ENCODE measurements around the gene RAB11B. TPM values are rescaled to one million over a fixed set of nuclear protein-coding genes. Genes with fewer than 3 reads are reported as not detected.
"Not testable (repeated sequence)": the region's sequence is repeated elsewhere in the genome, so short reads cannot be mapped to it uniquely, and the experiment has no call there.

Gene RAB11B
- total RNA-seq, 2 donors from 2014 or later, result 68.8 to 69.2 TPM

DNA sequence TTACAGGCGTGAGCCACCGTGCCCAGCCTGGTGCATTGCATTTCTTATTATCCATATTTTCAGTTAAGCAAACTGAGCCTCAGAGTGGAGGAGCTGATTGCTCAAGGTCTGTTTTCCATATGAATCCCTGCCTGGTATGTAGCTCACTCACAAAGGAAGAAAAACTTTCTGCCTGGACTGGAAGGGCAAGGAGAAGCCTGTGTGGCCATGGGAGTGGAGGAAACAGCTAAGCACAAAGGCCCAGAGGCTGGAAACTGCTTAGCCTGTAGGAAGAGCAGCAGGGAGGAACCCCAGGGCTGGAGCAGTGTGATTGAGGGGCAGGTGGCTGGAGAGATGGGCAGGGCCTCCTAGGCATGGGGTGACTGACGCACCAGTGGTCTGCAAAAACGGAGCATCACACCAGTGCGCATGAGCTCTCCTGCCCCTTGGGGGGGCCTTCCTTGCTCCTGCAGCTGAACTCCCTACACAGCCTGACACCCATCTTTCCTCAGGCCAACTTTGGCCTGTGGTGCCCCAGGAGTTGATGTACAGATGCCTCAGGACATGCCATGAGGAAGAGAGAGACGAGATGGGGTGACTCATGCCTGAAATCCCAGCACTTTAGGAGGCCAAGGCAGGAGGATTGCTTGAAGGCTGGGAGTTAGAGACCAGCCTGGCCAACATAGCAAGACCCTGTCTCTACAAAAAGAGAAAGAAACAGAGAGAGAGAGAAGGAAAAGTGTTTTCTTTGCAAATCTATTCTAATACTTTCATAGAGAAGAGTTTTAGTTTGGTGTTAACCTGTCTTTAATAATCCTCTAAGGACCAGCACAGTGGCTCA, 51.8 kb downstream of the RAB11B start:
- Mint-ChIP-seq H3K36me3 (ENCODE audit: insufficient read depth in 2 of 2) (peaks cover 9 to 16% of the 10 kb centered on the region in 2 donors), H3K4me3 (peak overlapping the region in 1 of 2 donors; percentile 49), H3K27me3 (ENCODE audit: low read depth) (no peaks in the 10 kb centered on the region), H3K27ac (no peak overlapping the region), H3K4me1 (ENCODE audit: low read depth) (peaks cover 24% of the 10 kb centered on the region), H3K9me3 (no peaks in the 10 kb centered on the region)
- DNase-seq (no peak), ATAC-seq (replicated peaks in 1 of 2) (no peak)

DNA sequence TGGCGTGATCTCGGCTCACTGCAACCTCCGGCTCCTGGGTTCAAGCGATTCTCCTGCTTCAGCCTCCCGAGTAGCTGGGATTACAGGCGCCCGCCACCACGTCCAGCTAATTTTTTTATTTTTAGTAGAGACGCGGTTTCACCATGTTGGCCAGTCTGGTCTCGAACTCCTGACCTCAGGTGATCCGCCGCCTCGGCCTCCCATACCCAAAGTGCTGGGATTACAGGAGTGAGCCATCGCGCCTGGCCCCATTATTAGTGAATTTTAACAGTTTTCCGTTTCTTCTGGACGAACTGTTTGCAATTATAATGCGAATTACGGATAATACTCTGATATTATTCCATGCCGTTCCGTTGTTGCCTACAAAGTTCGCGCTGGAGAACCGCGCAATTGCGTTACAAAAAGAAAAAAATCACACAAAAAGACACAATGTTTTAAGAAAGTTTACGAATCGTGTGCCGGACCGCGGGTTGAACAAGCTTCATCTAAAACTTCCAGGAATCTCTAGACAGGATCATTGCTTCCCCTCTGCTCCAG, 54.0 kb downstream of the RAB11B start:
- H3K36me3 Mint-ChIP-seq (ENCODE audit: insufficient read depth in 2 of 2), result peaks cover 12 to 23% of the 10 kb centered on the region in 2 donors
- not testable (repeated sequence) for ATAC-seq (replicated peaks in 1 of 2); H3K9me3 Mint-ChIP-seq; H3K27me3 Mint-ChIP-seq (ENCODE audit: low read depth); DNase-seq
- H3K4me1 Mint-ChIP-seq (ENCODE audit: low read depth), result peaks cover 47% of the 10 kb centered on the region
- H3K27ac Mint-ChIP-seq, result peak overlapping the region; percentile 98
- H3K4me3 Mint-ChIP-seq, result peak overlapping the region; percentile 90 to 99

- ATAC-seq (replicated peaks in 1 of 2) (peak; percentile 92 to 94), DNase-seq (peak; percentile 100)
- Mint-ChIP-seq H3K36me3 (ENCODE audit: insufficient read depth in 2 of 2) (peaks cover 12 to 24% of the 10 kb centered on the region in 2 donors), H3K27me3 (ENCODE audit: low read depth) (no peaks in the 10 kb centered on the region), H3K9me3 (no peaks in the 10 kb centered on the region), H3K27ac (peak within 1 kb of the TSS; percentile 98), H3K4me1 (ENCODE audit: low read depth) (peaks cover 52% of the 10 kb centered on the region), H3K4me3 (peak within 1 kb of the TSS; percentile 99)
These were observed 54.7 kb downstream of the RAB11B start, which contains the start of gene HNRNPM for GRCh38 chr19:8444677-8445487. TSS of gene HNRNPM (plus strand) at chr19:8444975. CDS start at chr19:8444999, 24 bp downstream.

DNA sequence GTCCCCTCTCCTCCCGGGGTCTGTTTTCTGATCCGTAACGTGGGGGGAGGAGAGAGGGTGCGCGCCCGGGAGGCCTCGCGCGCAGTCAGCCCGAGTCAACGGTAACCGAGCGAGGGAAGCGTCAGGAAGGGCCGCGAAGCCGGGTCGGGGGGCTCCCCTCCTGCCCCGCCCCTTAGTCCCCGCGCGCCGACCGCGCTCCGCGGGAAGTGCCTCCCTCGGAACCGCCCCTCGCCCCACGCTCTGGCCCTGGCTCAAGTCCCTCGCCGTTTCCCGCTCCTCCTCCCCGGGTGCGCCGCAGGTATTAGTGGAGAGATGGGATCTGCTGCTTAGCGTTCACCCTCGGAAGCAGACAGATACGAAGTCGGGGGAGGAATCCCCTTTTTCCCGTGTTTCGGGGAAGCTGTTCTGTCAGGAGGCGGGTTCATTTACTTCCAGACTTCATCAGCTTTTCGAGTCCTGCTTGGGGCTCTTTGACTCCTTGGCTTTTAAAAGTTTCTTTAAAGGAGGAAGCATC, 55.4 kb downstream of the RAB11B start:
- peak; percentile 69 to 72 for DNase-seq
- H3K9me3 Mint-ChIP-seq, result no peaks in the 10 kb centered on the region
- H3K4me1 Mint-ChIP-seq (ENCODE audit: low read depth), result peaks cover 58% of the 10 kb centered on the region

DNA sequence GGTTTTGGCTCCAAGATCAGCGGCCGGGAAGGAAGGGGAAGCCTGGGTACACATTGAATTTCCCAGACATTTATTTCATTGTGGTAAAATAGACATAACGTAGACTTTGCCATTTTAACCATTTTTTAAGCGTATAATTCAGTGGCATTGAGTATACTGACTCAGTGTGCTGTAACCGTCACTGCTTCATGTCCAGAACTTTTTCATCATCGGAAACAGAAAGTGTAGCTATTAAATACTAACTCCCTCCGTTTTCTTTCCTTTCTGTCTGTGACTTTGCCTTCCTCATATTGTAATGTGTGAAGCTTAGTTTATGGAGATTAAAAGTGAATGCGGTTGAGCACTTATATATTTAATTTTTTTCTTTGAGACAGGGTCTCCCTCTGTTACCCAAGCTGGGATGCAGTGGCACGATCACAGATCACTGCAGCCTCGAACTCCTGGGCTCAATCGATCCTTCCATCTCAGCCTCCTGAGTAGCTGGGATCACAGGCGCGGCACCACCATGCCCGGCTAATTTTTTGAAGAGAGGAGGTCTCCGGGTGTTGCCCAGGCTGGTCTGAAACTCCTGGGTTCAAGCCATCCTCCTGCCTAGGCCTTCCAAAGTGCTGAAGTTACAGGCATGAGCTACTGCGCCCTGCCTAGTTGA, 56.0 kb downstream of the RAB11B start:
- Mint-ChIP-seq H3K36me3 (ENCODE audit: insufficient read depth in 2 of 2) (peaks cover 12 to 27% of the 10 kb centered on the region in 2 donors), H3K4me3 (peak overlapping the region; percentile 99), H3K9me3 (no peaks in the 10 kb centered on the region), H3K4me1 (ENCODE audit: low read depth) (peaks cover 63% of the 10 kb centered on the region), H3K27me3 (ENCODE audit: low read depth) (no peaks in the 10 kb centered on the region), H3K27ac (peak overlapping the region; percentile 98)
- DNase-seq, result no peak
- ATAC-seq (replicated peaks in 1 of 2), result no peak

More for the DNA sequence above, 55.4 kb downstream of the RAB11B start:
- H3K27me3 Mint-ChIP-seq (ENCODE audit: low read depth), result no peaks in the 10 kb centered on the region
- ATAC-seq (replicated peaks in 1 of 2), result peak; percentile 32 to 41
- peaks cover 12 to 27% of the 10 kb centered on the region in 2 donors for H3K36me3 Mint-ChIP-seq (ENCODE audit: insufficient read depth in 2 of 2)
- H3K4me3 Mint-ChIP-seq, result peak overlapping the region; percentile 99
- H3K27ac Mint-ChIP-seq, result peak overlapping the region; percentile 98

DNA sequence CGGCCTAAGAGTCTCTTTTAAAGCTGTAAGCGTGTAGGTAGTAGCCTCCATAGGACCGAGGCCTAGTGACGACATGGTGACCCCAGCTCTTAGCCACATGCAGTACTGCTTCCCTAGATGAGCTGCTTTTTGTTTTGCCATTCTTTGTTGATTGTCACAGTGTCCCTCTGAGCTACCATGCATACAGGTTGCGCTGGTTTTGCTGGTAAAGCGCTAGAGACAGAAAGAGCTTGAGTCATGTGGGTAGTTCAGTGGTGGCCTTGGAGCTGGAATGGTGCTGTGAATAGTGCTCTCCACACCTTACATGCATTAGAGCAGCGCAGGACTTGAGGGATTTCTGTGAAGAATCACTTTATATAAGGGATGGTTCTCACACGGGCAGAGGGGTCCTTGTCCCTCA, 59.7 kb downstream of the RAB11B start:
- Mint-ChIP-seq H3K9me3 (no peaks in the 10 kb centered on the region), H3K27me3 (ENCODE audit: low read depth) (no peaks in the 10 kb centered on the region), H3K4me3 (peak overlapping the region; percentile 9 to 58), H3K27ac (peak overlapping the region; percentile 44), H3K4me1 (ENCODE audit: low read depth) (peaks cover 89% of the 10 kb centered on the region), H3K36me3 (ENCODE audit: insufficient read depth in 2 of 2) (peaks cover 10 to 27% of the 10 kb centered on the region in 2 donors)
- ATAC-seq (replicated peaks in 1 of 2) (peak in 1 of 2 donors; percentile 23), DNase-seq (no peak)

DNA sequence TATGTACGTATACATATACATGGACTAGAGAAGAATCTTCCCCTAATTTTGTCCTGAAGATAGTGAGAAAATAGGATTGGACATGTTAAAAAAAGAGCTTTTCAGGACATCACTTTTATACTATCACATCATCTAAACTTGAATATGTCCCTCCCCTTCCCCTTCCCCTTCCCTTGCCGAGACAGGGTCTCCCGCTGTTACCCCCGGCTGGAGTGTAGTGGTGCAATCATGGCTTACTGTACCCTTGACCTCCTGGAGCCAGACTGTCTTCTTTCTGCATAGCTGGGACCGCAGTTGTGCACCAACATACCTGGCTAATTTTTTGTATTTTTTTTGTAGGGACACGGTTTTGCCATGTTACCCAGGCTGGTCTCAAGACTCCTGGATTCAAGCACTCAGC, 61.2 kb downstream of the RAB11B start:
- Mint-ChIP-seq H3K27ac (peak overlapping the region; percentile 58), H3K36me3 (ENCODE audit: insufficient read depth in 2 of 2) (peaks cover 4 to 32% of the 10 kb centered on the region in 2 donors), H3K27me3 (ENCODE audit: low read depth) (no peaks in the 10 kb centered on the region), H3K4me1 (ENCODE audit: low read depth) (peaks cover 96% of the 10 kb centered on the region), H3K4me3 (peak overlapping the region; percentile 54), H3K9me3 (no peaks in the 10 kb centered on the region)
- ATAC-seq (replicated peaks in 1 of 2) (no peak), DNase-seq (no peak)

DNA sequence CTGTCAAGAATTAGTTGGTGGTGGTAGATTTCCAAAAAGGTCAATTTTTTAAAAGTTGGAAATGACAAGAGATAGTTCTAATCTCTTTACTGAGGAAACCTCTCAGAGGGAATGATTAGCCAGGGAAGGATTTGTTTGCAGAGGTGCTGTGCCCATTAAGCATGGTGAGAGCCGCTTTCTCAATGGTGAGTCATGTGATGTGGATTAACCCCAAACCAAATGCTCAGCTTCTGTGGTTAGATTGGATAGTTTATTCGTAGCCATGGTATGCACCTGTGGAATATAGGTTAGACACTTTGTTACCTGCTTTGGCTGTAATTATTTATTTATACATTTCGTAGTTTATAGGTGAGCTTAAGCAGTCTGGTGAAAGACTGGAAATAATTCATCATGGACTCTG, 61.7 kb downstream of the RAB11B start:
- DNase-seq, result peak in 1 of 2 donors; percentile 18
- H3K27ac Mint-ChIP-seq, result peak overlapping the region; percentile 58
- H3K9me3 Mint-ChIP-seq, result no peaks in the 10 kb centered on the region
- H3K4me1 Mint-ChIP-seq (ENCODE audit: low read depth), result peaks cover 96% of the 10 kb centered on the region
- no peaks in the 10 kb centered on the region for H3K27me3 Mint-ChIP-seq (ENCODE audit: low read depth)
- peak; percentile 57 to 61 for ATAC-seq (replicated peaks in 1 of 2)
- peak overlapping the region; percentile 27 to 54 for H3K4me3 Mint-ChIP-seq
- peaks cover 6 to 33% of the 10 kb centered on the region in 2 donors for H3K36me3 Mint-ChIP-seq (ENCODE audit: insufficient read depth in 2 of 2)

DNA sequence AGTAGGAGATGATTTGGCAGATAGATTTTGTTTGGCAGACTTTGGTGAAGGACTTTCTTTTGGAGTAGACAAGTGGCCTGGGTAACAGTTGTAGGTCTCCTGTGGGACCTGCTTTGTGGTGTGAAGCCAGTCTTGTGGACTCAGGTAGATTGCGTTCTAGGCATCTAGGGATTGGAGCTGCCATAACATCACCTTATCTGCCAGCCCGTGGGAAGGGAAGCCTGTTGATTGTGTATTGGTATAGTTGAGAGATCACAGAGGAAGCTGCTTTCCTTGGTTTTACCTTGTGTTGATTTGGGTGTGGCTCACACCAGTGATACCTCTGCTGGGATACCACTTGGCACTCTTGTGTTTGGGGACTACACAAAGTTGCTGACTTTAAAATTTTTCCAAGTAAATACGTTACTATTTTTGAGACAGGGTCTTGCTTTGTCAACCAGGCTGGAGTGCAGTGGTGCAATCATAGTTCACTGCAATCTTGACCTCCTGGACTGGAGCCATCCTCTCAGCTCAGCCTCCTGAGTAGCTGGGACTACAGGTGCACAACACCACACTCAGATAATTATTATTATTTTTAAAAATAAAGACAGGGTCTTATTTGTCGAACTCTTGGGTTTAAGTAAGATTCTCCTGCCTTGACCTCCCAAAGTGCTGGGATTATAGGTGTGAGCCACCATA, 62.4 kb downstream of the RAB11B start:
- H3K27ac Mint-ChIP-seq, result peak overlapping the region; percentile 58
- H3K27me3 Mint-ChIP-seq (ENCODE audit: low read depth), result no peaks in the 10 kb centered on the region
- peak overlapping the region; percentile 4 to 8 for H3K4me3 Mint-ChIP-seq
- DNase-seq, result no peak
- peaks cover 96% of the 10 kb centered on the region for H3K4me1 Mint-ChIP-seq (ENCODE audit: low read depth)
- no peak for ATAC-seq (replicated peaks in 1 of 2)
- H3K9me3 Mint-ChIP-seq, result no peaks in the 10 kb centered on the region
- H3K36me3 Mint-ChIP-seq (ENCODE audit: insufficient read depth in 2 of 2), result peaks cover 4 to 28% of the 10 kb centered on the region in 2 donors

GRCh38 chr19:8453616-8454015, 63.5 kb downstream of the RAB11B start:
- no peak for DNase-seq
- peaks cover 96% of the 10 kb centered on the region for H3K4me1 Mint-ChIP-seq (ENCODE audit: low read depth)
- H3K27me3 Mint-ChIP-seq (ENCODE audit: low read depth), result no peaks in the 10 kb centered on the region
- peak overlapping the region; percentile 9 for H3K27ac Mint-ChIP-seq
- peaks cover 4 to 27% of the 10 kb centered on the region in 2 donors for H3K36me3 Mint-ChIP-seq (ENCODE audit: insufficient read depth in 2 of 2)
- no peak for ATAC-seq (replicated peaks in 1 of 2)
- no peak overlapping the region for H3K4me3 Mint-ChIP-seq
- no peaks in the 10 kb centered on the region for H3K9me3 Mint-ChIP-seq
